ENCODE measurements around the gene CYP46A1.
"Not testable (repeated sequence)": the region's sequence is repeated elsewhere in the genome, so short reads cannot be mapped to it uniquely, and the experiment has no call there.

CYP46A1 gene

DNA sequence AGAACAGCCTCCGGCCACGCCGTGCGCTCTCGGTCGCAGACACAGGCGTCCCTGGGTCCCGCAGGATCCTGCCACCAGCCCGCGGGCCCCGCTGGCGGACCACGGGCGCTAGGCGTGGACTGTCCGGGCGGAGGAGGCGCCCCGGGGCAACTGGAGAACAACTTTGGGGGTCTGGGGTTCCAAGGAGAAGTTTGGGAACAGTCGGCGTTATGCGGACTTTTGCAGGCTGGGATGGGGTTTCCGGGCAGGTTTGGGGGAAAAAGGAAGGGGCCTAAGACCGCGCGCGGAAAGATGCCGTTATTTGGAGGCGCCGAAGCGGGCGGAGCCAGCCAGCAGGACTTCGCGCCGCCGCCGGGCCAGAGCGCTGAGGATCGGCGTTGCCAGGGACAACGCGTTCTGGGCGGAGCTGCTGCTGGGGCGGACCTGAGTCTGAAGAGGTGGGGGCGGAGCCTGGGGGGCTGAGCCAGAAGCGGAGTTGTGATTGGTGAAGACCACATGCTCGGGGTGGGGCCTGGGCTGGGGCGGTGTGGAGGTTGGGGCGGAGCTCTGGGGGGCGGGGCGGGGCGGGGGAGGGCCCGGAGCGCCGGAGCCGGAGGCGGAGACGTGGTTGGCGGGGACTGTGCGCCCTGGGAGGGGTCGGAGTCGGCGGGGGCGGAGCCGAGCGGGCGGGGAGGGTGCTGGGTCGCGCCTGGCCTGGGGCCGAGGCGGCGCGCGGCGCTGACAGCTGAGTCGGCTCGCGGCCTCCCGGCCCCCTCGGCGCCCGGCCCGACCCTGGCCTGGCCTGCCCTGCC, at the start of gene CYP46A1:
Gene CYP46A1 (plus strand): TSS at position 680 of the 791 bp plus-strand sequence. CDS start 120 bp downstream, outside the sequence.
- H3K9me3 Mint-ChIP-seq, result no peaks in the 10 kb centered on the region
- DNase-seq (ENCODE audit: low spot score in 2 of 2) (peak; percentile 96 to 99), ATAC-seq (peak; percentile 93)
- peak within 1 kb of the TSS; percentile 82 for H3K4me3 Mint-ChIP-seq
- peak within 1 kb of the TSS; percentile 86 for H3K27ac Mint-ChIP-seq
- peaks cover 33% of the 10 kb centered on the region for H3K4me1 Mint-ChIP-seq
- peaks cover 15% of the 10 kb centered on the region for H3K36me3 Mint-ChIP-seq

DNA sequence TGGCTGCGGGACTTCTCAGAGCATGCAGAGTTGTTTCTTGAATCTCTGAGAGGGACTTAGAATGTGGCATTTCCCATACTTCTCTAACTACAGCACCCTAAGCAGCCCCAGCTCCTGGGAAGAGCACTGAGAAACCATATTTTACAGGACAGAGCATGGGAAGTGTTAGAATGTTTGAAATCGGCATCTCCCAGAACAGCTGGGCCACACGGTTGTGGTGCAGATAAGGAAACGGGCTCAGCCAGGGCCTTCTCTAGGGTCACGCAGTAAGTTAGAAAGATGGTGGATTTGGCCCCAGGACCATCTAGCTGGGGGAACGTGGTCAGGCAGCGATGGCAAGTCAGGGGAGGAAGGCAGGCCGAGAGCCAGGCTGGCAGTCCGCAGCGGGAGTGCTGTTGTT, 49.7 kb upstream of the CYP46A1 start:
- Mint-ChIP-seq H3K4me1 (no peaks in the 10 kb centered on the region), H3K27ac (peak overlapping the region; percentile 68), H3K4me3 (no peak overlapping the region), H3K9me3 (no peaks in the 10 kb centered on the region), H3K36me3 (no peaks in the 10 kb centered on the region)
- ATAC-seq (no peak), DNase-seq (ENCODE audit: low spot score in 2 of 2) (no peak)

DNA sequence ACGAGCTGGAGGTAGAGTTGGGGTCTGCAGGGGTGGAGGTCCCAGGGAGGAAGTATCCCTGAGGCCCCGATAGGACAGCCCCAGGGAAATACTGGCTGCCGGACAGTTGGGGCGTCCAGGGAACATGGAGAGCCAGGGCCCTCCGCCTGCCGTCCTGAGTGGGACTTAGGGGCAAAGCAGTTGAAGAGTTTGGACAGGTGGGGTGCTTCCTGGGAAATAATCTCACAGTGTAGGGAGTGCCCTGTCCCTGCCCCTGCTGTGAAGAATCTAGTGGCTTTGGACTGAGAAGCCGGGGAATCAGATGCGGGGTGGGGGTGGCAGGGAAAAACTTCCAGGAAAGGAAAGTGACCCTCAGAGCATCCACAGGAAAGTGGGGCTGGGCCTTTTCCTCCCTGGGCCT, 49.0 kb upstream of the CYP46A1 start:
- no peaks in the 10 kb centered on the region for H3K4me1 Mint-ChIP-seq
- H3K36me3 Mint-ChIP-seq, result no peaks in the 10 kb centered on the region
- H3K27ac Mint-ChIP-seq, result no peak overlapping the region
- H3K9me3 Mint-ChIP-seq, result no peaks in the 10 kb centered on the region
- ATAC-seq, result no peak
- H3K4me3 Mint-ChIP-seq, result no peak overlapping the region
- DNase-seq (ENCODE audit: low spot score in 2 of 2), result no peak

DNA sequence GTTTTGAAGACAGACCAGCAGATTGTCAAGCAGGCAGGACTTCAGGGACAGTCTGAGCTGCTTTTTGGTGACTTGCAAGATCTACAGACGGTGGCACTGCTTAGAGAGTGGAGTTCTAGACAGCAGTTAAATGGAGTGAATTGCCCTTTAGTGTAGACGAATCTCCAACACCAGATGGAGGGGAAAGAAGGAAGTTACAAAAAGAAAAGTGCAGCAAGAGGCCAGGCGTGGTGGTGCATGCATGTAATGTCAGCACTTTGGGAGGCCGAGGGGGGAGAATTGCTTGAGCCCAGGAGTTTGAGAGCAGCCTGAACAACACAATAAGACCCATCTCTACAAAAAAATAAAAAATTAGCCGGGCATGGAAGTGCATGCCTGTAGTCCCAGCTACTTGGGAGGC, 47.6 kb upstream of the CYP46A1 start:
- H3K9me3 Mint-ChIP-seq, result no peaks in the 10 kb centered on the region
- no peaks in the 10 kb centered on the region for H3K4me1 Mint-ChIP-seq
- no peak overlapping the region for H3K4me3 Mint-ChIP-seq
- H3K27ac Mint-ChIP-seq, result no peak overlapping the region
- no peaks in the 10 kb centered on the region for H3K36me3 Mint-ChIP-seq
- DNase-seq (ENCODE audit: low spot score in 2 of 2) (no peak), ATAC-seq (no peak)

DNA sequence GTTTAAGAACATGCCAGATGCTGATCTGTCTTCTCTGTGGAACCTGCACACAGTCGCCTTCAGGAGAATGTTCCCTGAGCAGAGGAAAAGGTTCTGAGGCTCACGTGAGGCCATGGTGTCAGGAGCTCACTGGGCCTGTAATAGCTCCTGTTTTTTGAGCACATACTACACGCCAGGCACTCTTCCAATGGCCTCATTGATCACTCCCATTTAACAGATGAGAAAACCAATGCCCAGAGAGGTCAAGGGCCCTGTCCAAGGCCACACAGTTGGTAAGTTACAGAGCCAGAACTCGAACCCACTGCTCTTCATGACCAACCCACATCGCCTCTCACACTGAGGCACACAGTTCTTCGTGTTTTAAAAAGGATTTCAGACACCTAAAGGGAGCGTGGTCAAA, 46.5 kb upstream of the CYP46A1 start:
- Mint-ChIP-seq H3K4me1 (no peaks in the 10 kb centered on the region), H3K27ac (no peak overlapping the region), H3K4me3 (no peak overlapping the region), H3K36me3 (no peaks in the 10 kb centered on the region), H3K9me3 (no peaks in the 10 kb centered on the region)
- DNase-seq (ENCODE audit: low spot score in 2 of 2) (no peak), ATAC-seq (no peak)

DNA sequence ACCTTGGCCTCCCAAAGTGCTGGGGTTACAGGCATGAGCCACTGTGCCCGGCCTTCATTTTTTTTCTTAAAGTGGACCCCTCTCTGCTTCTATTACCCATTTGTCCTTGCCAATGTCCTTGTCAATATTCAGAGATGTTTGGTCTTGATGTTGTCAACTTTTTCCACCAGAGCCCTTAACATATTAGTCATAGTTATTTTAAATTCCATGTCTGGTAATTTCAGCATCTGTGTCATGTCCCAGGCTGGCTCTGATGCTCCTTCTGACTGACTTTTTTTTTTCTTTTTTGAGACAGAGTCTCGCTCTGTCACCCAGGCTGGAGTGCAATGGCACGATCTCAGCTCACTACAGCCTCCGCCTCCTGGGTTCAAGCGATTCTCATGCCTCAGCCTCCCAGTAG, 41.3 kb upstream of the CYP46A1 start:
- not testable (repeated sequence) for H3K4me3 Mint-ChIP-seq; H3K4me1 Mint-ChIP-seq; H3K9me3 Mint-ChIP-seq; DNase-seq (ENCODE audit: low spot score in 2 of 2); ATAC-seq; H3K36me3 Mint-ChIP-seq; H3K27ac Mint-ChIP-seq

DNA sequence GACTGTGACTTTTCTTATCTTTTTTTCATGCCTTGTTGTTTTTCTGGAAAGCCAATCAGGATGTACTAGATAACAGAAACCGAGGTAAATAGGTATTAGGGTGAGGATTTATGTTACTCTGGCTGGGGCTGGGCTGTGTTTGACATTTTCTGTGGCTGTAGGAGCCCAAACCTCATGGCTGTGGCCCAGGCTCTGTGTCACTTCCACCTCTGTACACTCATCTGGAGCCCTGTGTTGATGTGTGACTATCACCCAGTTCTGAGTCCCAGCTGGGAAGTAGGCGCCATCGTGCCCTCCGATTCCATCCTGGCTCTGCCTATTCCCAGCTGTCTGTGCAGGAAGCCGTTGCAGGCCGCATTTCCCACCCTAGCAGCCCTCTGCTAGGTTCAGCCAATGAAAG, 40.8 kb upstream of the CYP46A1 start:
- peak; percentile 77 for ATAC-seq
- H3K4me1 Mint-ChIP-seq, result no peaks in the 10 kb centered on the region
- no peaks in the 10 kb centered on the region for H3K9me3 Mint-ChIP-seq
- no peak overlapping the region for H3K27ac Mint-ChIP-seq
- no peak for DNase-seq (ENCODE audit: low spot score in 2 of 2)
- H3K36me3 Mint-ChIP-seq, result no peaks in the 10 kb centered on the region
- H3K4me3 Mint-ChIP-seq, result no peak overlapping the region

DNA sequence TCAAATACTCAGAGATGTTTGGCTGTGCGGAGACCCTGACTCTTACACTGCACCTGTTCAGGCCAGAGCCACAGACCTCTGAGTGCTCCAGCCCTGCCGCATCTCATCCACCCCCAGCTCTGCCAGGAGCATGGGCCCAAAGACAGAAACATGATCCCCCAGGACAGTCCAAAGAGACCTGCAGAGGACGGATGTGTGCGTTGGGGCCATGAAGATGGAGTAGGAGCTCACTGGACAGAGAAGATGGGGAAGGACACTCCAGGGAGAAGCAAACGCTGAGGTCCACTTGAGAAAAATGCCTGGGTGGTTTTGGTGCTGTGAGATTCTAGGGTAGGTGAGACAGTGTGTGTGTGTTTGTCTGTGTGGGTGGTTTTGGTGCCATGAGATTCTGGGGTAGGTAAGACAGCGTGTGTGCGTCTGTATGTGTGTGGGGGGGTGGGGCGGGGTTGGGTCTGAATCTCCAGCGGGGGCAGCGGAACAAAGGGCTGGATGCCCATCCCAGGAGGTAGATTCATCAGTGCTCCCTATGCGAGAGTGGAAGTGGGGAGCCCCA, 40.0 kb upstream of the CYP46A1 start:
- ATAC-seq, result no peak
- Mint-ChIP-seq H3K4me1 (no peaks in the 10 kb centered on the region), H3K36me3 (no peaks in the 10 kb centered on the region), H3K4me3 (peak overlapping the region; percentile 17), H3K27ac (no peak overlapping the region), H3K9me3 (no peaks in the 10 kb centered on the region)
- DNase-seq (ENCODE audit: low spot score in 2 of 2), result no peak

DNA sequence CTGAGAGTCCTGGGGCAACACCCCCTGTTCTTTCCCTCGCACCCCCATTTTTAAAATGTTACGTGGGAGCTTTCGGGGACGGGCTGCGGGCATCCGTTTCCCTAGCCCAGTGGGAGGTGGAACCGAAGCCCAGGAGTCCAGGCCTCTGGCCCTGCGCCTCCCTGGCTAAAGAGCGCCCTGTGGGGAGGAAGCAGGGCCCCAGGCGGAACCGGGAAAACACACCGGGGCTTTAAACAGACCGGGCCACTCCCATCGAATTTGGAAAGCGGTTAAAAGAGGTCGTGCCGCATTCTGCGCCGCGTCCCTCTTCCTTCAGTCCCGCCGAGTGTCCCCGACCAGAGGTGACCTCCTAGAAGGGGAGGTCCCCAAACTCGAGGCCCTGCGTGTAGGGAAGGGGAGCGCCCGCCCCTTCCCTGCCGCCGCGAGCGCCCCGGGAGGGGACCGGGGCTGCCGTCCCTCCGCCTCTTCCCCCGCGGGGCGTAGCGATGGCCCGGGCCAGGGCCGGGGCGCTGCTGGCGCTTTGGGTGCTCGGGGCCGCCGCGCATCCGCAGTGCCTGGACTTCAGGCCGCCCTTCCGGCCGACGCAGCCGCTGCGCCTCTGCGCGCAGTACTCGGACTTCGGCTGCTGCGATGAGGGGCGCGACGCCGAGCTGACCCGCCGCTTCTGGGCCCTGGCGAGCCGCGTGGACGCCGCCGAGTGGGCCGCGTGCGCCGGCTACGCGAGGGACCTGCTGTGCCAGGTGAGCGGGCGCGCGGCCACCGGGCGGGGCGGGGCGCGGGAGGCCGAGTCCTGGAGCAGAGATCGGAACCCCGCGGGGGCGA, 39.2 kb upstream of the CYP46A1 start, which contains the start of gene HHIPL1:
Gene HHIPL1 (plus strand): TSS at position 407 of the 822 bp plus-strand sequence. CDS start 79 bp downstream, at position 486.
- Mint-ChIP-seq H3K4me1 (no peaks in the 10 kb centered on the region), H3K9me3 (no peaks in the 10 kb centered on the region), H3K36me3 (no peaks in the 10 kb centered on the region), H3K27ac (no peak within 1 kb of the TSS), H3K4me3 (peak within 1 kb of the TSS; percentile 17)
- DNase-seq (ENCODE audit: low spot score in 2 of 2), result no peak
- no peak for ATAC-seq

DNA sequence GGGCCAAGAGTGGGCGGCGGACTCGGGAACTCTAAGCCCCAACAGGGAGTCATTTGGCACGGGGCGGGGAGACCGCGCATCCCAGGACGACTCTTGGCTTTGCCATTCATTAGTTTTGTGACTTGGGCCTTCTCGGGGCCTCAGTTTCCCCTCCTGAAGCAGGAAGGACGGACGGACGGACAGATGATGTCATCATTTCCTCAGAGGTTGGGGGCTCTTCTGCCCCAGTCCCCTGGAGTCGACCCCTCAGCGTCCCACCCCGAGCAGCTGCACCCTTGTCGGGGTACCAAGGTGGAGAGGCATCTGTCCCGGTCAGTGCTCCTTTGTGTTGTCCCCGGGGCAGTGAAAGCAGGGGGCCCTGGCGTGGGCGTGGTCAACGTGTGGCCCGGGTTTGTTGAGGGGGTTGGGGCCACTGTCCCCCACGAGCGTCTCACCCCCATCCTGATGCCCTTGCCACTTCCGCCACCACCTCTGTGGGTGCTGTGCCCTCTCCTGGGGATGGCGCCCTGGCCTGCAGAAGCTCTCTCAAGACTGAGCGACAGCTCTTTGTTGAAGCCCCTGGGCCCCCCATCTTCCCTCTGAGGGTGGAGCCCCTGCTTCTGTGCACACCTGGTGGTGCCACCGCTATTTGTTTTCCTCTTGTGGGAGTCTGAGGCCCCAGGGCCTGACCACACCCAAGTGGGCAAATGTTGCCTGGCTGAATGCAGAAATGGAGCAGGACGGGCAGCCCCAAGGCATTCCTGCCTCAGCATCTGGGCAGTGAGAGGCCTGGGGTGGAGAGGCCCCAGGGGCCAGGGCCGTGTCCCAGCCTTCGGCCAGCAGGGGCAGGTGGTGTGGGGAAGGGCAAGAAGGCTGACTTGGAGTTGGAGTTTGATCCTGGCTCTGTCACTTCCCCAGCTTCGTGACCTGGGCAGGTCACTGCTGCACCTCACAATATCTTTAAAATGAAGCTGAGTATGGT, 38.3 kb upstream of the CYP46A1 start:
- no peak overlapping the region for H3K4me3 Mint-ChIP-seq
- no peak overlapping the region for H3K27ac Mint-ChIP-seq
- H3K36me3 Mint-ChIP-seq, result no peaks in the 10 kb centered on the region
- no peaks in the 10 kb centered on the region for H3K4me1 Mint-ChIP-seq
- H3K9me3 Mint-ChIP-seq, result no peaks in the 10 kb centered on the region
- ATAC-seq (no peak), DNase-seq (ENCODE audit: low spot score in 2 of 2) (no peak)

DNA sequence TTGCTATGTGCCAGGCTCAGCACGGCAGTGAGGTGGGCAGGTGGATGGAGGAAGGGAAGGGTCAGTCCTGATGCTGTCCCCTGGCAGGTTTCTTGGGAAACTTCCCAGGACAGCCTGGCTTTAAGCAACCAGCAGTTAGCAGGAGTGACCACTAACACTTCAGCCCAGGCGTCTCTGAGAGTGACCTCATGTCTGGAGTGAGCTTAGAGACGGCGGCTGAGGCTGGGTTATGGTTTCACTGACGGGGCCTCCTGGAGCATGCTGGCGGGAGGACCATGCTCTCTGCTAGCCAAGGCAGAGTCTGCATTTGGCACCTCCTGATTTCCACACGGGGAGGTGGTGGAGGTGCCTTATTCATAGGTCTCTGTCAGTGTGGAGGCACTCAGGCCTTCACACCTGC, 36.7 kb upstream of the CYP46A1 start:
- Mint-ChIP-seq H3K4me3 (no peak overlapping the region), H3K4me1 (no peaks in the 10 kb centered on the region), H3K9me3 (no peaks in the 10 kb centered on the region), H3K27ac (no peak overlapping the region), H3K36me3 (no peaks in the 10 kb centered on the region)
- DNase-seq (ENCODE audit: low spot score in 2 of 2) (no peak), ATAC-seq (no peak)

DNA sequence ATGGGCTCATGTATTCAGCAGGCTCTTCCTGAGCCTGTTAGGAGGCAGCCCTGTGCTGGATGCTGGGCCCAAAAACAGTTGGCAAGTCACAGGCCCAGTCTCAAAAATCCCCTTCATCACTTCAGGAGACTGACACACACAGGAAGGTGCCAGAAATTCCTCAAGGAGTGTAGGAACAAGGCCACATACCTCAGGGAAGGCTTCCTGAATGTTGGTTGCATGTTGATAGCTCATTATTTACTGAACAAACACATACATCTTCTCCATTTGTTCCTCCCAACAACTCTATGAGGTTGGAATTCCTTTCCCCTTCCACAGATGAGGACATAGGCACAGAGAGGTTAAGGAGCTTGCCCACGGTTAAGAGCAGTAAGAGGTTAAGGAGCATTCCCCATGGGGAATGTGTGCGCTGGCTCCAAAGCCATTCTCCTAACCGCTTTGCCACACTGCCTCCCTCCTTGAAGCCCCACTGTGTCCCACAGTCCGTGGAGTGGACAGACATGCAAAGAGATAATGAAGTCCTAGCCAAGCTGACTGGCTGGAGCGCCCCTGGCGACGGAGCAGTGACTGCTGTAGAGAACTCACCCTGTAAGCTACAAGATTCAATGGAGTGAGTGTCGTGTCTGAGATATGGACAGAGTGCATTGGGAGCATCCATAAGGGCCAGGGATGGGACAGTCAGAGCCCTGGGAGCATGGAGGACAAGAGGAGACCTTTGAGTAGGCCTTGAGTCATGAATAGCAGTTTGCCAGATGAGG, 35.9 kb upstream of the CYP46A1 start:
- ATAC-seq, result no peak
- Mint-ChIP-seq H3K4me1 (no peaks in the 10 kb centered on the region), H3K4me3 (no peak overlapping the region), H3K36me3 (no peaks in the 10 kb centered on the region), H3K9me3 (no peaks in the 10 kb centered on the region), H3K27ac (no peak overlapping the region)
- DNase-seq (ENCODE audit: low spot score in 2 of 2), result no peak

DNA sequence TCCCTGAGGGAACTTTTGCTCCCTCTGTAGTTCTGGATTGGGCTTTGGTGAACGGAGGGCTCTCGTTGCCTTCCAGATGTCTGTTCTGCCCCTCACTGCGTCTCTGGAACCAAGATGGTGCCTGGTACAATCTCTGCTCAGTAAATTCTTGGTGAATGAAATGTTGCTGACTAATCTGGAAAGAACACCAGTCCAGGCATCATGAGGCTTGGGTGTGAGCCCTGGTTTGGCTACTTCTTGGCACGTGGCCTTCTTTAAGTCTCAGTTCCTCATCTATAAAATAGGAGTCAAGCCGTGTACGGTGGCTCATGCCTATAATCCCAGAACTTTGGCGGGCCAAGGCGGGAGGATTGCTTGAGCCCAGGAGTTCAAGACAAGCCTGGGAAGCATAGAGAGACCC, 34.9 kb upstream of the CYP46A1 start:
- no peaks in the 10 kb centered on the region for H3K4me1 Mint-ChIP-seq
- no peaks in the 10 kb centered on the region for H3K9me3 Mint-ChIP-seq
- ATAC-seq (no peak), DNase-seq (ENCODE audit: low spot score in 2 of 2) (no peak)
- H3K27ac Mint-ChIP-seq, result no peak overlapping the region
- H3K36me3 Mint-ChIP-seq, result no peaks in the 10 kb centered on the region
- no peak overlapping the region for H3K4me3 Mint-ChIP-seq

DNA sequence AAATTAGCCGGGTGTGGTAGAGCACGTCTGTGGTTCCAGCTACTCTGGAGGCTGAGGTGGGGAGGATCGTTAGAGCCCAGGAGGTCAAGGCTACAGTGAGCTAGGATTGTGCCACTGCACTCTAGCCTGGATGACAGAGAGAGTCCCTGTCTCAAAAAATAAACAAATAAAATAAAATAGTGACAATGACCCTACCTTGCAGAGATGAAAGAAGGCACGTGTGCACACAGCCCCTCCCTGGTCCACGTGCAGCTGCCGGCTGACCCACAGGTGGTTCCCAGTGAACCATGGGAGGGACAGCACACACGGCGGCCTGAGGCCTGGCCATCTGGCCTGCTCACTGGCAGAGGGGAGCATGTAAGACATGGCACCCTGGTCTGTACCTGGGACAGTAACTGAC, 34.5 kb upstream of the CYP46A1 start:
- H3K27ac Mint-ChIP-seq, result no peak overlapping the region

More for the DNA sequence above, 34.5 kb upstream of the CYP46A1 start:
- DNase-seq (ENCODE audit: low spot score in 2 of 2) (no peak), ATAC-seq (no peak)
- H3K4me1 Mint-ChIP-seq, result no peaks in the 10 kb centered on the region
- H3K36me3 Mint-ChIP-seq, result no peaks in the 10 kb centered on the region
- H3K9me3 Mint-ChIP-seq, result no peaks in the 10 kb centered on the region
- no peak overlapping the region for H3K4me3 Mint-ChIP-seq

All from stimulated activated effector memory CD8-positive, alpha-beta T cell treated with anti-CD3 and anti-CD28 coated beads, Interleukin-12 subunit alpha, Interleukin-12 subunit beta, amount 100 ng/mL, for 72 hours (primary cell).